WTC11 (cell line): ENCODE data around the gene CT47C1.

ENCODE experiments used
- ATF2 ChIP-seq: sonication (generic); formaldehyde crosslinking; IDR thresholded peaks from 2 replicates; pipeline ENCODE4 v1.8.1; 2022; ENCODE audit warnings: low read depth, missing genetic modification reagents, borderline replicate concordance
- CREB1 ChIP-seq: sonication (generic); formaldehyde crosslinking; IDR thresholded peaks from 2 replicates; pipeline ENCODE4 v1.8.0; 2023; ENCODE audit warnings: mild to moderate bottlenecking, missing genetic modification reagents
- MYBL2 ChIP-seq: sonication (generic); formaldehyde crosslinking; IDR thresholded peaks from 2 replicates; pipeline ENCODE4 v1.8.1; 2023; ENCODE audit warnings: mild to moderate bottlenecking, moderate library complexity, missing genetic modification reagents
- SP1 ChIP-seq: sonication (generic); formaldehyde crosslinking; conservative IDR thresholded peaks from 2 replicates; pipeline ENCODE4 v1.8.1; 2022; ENCODE audit warnings: missing genetic modification reagents
- TCF7 ChIP-seq: sonication (generic); formaldehyde crosslinking; IDR thresholded peaks from 2 replicates; pipeline ENCODE4 v1.8.0; 2022; ENCODE audit warnings: mild to moderate bottlenecking, low read depth, missing genetic modification reagents, moderate library complexity
- TF ChIP-seq, protein P1 (sequence below): fragments of 200-600 bp; IDR thresholded peaks from 2 replicates; pipeline ENCODE4 v1.8.0; 2022; ENCODE audit warnings: antibody characterized with exemption
- TF ChIP-seq, protein P2 (sequence below): sonication (generic); formaldehyde crosslinking; IDR thresholded peaks from 2 replicates; pipeline ENCODE4 v1.8.1; 2022; ENCODE audit warnings: mild to moderate bottlenecking, moderate library complexity, missing genetic modification reagents

DNA sequence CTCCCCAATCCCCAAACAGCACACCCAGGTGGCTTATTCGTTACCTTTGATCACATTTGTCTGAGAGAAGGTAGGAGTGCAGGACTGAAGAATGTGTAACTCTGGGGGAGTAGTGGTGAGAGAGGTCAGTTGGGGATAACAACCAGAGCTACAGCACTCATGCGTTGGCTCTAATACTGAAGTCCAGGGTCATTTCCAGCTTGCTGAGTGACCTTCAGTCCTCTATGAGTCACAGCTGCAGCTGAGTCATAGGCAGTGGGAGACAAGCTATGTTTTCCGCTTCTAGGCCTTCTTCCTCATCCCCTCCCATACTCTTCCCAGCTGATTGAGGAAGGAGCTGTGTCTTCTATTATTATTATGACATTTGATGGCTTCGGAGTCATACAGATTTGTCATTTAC, 31.6 kb upstream of the CT47C1 start:
- TF ChIP-seq SP1 (no peak), ATF2 (CRISPR knock-in tag) (no peak), CREB1 (CRISPR knock-in tag) (no peak), MYBL2 (CRISPR knock-in tag) (no peak), TCF7 (CRISPR knock-in tag) (no peak)
- TF ChIP-seq, protein P1, sequence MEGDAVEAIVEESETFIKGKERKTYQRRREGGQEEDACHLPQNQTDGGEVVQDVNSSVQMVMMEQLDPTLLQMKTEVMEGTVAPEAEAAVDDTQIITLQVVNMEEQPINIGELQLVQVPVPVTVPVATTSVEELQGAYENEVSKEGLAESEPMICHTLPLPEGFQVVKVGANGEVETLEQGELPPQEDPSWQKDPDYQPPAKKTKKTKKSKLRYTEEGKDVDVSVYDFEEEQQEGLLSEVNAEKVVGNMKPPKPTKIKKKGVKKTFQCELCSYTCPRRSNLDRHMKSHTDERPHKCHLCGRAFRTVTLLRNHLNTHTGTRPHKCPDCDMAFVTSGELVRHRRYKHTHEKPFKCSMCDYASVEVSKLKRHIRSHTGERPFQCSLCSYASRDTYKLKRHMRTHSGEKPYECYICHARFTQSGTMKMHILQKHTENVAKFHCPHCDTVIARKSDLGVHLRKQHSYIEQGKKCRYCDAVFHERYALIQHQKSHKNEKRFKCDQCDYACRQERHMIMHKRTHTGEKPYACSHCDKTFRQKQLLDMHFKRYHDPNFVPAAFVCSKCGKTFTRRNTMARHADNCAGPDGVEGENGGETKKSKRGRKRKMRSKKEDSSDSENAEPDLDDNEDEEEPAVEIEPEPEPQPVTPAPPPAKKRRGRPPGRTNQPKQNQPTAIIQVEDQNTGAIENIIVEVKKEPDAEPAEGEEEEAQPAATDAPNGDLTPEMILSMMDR, result no peak
- TF ChIP-seq, protein P2, sequence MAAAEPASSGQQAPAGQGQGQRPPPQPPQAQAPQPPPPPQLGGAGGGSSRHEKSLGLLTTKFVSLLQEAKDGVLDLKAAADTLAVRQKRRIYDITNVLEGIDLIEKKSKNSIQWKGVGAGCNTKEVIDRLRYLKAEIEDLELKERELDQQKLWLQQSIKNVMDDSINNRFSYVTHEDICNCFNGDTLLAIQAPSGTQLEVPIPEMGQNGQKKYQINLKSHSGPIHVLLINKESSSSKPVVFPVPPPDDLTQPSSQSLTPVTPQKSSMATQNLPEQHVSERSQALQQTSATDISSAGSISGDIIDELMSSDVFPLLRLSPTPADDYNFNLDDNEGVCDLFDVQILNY (CRISPR knock-in tag), result no peak
